ENCODE data around the gene CSRNP3.

DNA sequence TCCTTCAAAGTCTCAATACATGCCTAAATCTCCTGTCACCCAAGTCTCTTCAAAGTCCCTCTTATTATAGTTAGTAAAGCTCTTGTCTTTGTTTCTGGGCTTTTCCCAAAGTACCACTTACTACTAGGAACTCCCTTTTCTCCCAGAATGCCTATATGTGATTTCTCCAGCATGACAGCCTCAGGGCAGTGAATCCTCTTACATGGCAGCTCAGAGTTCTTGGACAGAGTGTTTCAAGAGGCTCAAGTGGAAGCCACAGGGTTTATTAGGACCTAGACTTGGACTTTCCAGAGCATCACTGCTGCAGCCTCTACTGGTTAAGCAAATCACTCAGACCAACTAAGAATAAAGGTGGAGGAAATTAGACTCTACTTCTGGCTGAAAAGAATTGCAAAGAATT lies 98.9 kb downstream of the CSRNP3 start:
- TF ChIP-seq, protein P1, sequence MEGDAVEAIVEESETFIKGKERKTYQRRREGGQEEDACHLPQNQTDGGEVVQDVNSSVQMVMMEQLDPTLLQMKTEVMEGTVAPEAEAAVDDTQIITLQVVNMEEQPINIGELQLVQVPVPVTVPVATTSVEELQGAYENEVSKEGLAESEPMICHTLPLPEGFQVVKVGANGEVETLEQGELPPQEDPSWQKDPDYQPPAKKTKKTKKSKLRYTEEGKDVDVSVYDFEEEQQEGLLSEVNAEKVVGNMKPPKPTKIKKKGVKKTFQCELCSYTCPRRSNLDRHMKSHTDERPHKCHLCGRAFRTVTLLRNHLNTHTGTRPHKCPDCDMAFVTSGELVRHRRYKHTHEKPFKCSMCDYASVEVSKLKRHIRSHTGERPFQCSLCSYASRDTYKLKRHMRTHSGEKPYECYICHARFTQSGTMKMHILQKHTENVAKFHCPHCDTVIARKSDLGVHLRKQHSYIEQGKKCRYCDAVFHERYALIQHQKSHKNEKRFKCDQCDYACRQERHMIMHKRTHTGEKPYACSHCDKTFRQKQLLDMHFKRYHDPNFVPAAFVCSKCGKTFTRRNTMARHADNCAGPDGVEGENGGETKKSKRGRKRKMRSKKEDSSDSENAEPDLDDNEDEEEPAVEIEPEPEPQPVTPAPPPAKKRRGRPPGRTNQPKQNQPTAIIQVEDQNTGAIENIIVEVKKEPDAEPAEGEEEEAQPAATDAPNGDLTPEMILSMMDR (IDR thresholded peaks at IDR 0.05), result no peak
- no peak for TF ChIP-seq POLR2A (IDR thresholded peaks at IDR 0.05)
